ENCODE data around the gene IRF4. TPM values are rescaled to one million over a fixed set of nuclear protein-coding genes. Genes with fewer than 3 reads are reported as not detected.

The IRF4 gene
- total RNA-seq, 3 donors from 2014 or later = 9.1 to 25.2 (median 13.0) TPM

DNA sequence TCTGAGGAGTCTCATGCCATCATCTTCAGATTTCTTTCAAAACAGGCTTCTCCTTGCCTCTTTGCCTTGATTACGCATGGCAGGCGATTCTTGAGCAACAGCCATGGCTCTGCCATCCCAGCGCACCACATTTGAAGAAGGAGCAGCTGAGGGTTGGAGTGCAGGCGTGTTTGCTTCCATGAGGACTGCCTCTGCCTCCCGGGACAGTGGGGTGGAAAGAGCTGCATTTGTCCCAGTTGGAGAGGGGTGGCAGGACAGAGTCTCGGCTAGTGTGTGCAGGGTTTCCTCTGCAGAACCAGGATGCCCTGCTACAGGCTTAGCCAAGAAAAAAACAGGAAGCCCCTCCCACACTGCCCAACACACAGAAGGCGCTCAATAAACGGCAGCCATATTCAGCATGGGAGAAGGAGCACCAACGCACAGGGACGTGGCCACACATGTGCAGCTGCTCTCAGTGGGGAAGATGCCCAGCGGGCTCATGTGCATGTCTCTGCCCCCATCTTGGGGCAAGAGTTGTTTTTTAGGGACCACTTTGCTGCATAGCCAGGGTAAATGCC is 36.6 kb downstream of the IRF4 start:
- Histone ChIP-seq H3K36me3 (no peaks in the 10 kb centered on the region), H3K9me3 (no peaks in the 10 kb centered on the region), H3K4me3 (no peak overlapping the region), H3K4me1 (no peaks in the 10 kb centered on the region), H3K27ac (no peak overlapping the region), H3K27me3 (peaks cover 0 to 21% of the 10 kb centered on the region in 2 donors)
- intact Hi-C loops (cut with DNase I; ENCODE audit: low total_unique reads) = loop anchor here (5.0 kb wide), 1 partner anchor 479 kb away; no protein-coding TSS in a partner anchor
- no peak for DNase-seq (ENCODE audit: low spot score in 2 of 2)
- TF ChIP-seq POLR2A (IDR thresholded peaks at IDR 0.05) (no peak), CTCF (IDR thresholded peaks at IDR 0.05) (no peak), POLR2AphosphoS5 (IDR thresholded peaks at IDR 0.05) (no peak)

- no peak for DNase-seq (ENCODE audit: low spot score in 2 of 2)
- intact Hi-C loops (cut with DNase I; ENCODE audit: low total_unique reads) = loop anchor here (5.0 kb wide), 1 partner anchor 478 kb away; no protein-coding TSS in a partner anchor
- H3K27me3 ChIP-seq = peaks cover 0 to 21% of the 10 kb centered on the region in 2 donors
- no peaks in the 10 kb centered on the region for H3K9me3 ChIP-seq
- no peaks in the 10 kb centered on the region for H3K4me1 ChIP-seq
- no peak overlapping the region for H3K27ac ChIP-seq
- no peak for TF ChIP-seq CTCF (IDR thresholded peaks at IDR 0.05)
- TF ChIP-seq POLR2AphosphoS5 (IDR thresholded peaks at IDR 0.05) = no peak
- no peak for TF ChIP-seq POLR2A (IDR thresholded peaks at IDR 0.05)
- H3K4me3 ChIP-seq = no peak overlapping the region
- H3K36me3 ChIP-seq = no peaks in the 10 kb centered on the region
Measured at GRCh38 chr6:429515-430121, 38.1 kb downstream of the IRF4 start.

- TF ChIP-seq CTCF (IDR thresholded peaks at IDR 0.05) (no peak), POLR2A (IDR thresholded peaks at IDR 0.05) (no peak), POLR2AphosphoS5 (IDR thresholded peaks at IDR 0.05) (no peak)
- no peaks in the 10 kb centered on the region for H3K9me3 ChIP-seq
Measured at GRCh38 chr6:431504-431903, 40.0 kb downstream of the IRF4 start.

GRCh38 chr6:431986-432385 is 40.4 kb downstream of the IRF4 start:
- no peak for DNase-seq (ENCODE audit: low spot score in 2 of 2)
- Histone ChIP-seq H3K27ac (no peak overlapping the region), H3K4me3 (no peak overlapping the region), H3K9me3 (no peaks in the 10 kb centered on the region), H3K4me1 (no peaks in the 10 kb centered on the region), H3K27me3 (peaks cover 0 to 20% of the 10 kb centered on the region in 2 donors), H3K36me3 (no peaks in the 10 kb centered on the region)
- TF ChIP-seq CTCF (IDR thresholded peaks at IDR 0.05) = no peak
- no peak for TF ChIP-seq POLR2A (IDR thresholded peaks at IDR 0.05)
- no peak for TF ChIP-seq POLR2AphosphoS5 (IDR thresholded peaks at IDR 0.05)
- intact Hi-C loops (cut with DNase I; ENCODE audit: low total_unique reads) = loop anchor here (1.0 kb wide), 1 partner anchor 31 kb away; no protein-coding TSS in a partner anchor

More at GRCh38 chr6:431504-431903, 40.0 kb downstream of the IRF4 start:
- DNase-seq (ENCODE audit: low spot score in 2 of 2) = no peak
- no peaks in the 10 kb centered on the region for H3K36me3 ChIP-seq
- no peaks in the 10 kb centered on the region for H3K4me1 ChIP-seq
- H3K27ac ChIP-seq = no peak overlapping the region
- no peak overlapping the region for H3K4me3 ChIP-seq
- intact Hi-C loops (cut with DNase I; ENCODE audit: low total_unique reads) = no loop called here
- H3K27me3 ChIP-seq = peaks cover 0 to 21% of the 10 kb centered on the region in 2 donors

DNA sequence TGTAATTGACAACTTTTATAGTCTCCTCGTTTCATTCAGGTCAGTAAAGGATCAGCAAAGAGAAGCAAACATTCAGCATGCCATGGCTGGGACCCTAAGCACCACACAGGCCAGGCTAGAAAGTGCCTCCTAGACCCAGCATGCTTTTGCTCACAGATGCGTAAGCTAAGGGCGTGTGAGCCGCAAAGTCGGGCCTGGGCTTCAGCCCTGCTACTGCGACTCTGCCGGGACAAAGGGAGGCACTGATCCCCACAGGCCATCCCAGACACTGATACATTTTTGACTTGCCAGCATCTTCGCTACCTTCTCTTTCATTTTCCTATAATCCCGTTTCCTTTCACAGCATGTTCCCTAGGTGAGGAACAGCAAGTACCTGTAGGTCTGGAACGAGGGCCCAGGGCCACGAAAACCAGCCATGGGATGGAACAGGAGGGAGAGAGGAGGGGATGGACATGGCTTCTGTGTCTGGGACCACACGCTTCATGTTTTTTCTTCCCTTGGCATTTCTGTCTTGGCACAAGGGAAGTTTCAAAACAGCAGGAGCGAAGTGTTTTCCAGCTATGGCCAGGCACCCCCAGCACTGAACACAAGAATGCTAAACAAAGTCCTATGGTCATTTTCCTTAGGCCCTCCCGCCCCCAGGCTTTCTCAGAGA is 42.6 kb downstream of the IRF4 start:
- TF ChIP-seq POLR2A (IDR thresholded peaks at IDR 0.05) (no peak), POLR2AphosphoS5 (IDR thresholded peaks at IDR 0.05) (no peak), CTCF (IDR thresholded peaks at IDR 0.05) (no peak)
- Histone ChIP-seq H3K9me3 (no peaks in the 10 kb centered on the region), H3K4me3 (no peak overlapping the region)

More for the DNA sequence above, 42.6 kb downstream of the IRF4 start:
- Histone ChIP-seq H3K36me3 (no peaks in the 10 kb centered on the region), H3K4me1 (no peaks in the 10 kb centered on the region), H3K27ac (no peak overlapping the region), H3K27me3 (peaks cover 0 to 4% of the 10 kb centered on the region in 2 donors)
- intact Hi-C loops (cut with DNase I; ENCODE audit: low total_unique reads) = no loop called here
- DNase-seq (ENCODE audit: low spot score in 2 of 2) = no peak

Data from breast epithelium (tissue), 4 donors.